NT2/D1 (cell line): Measurements from ENCODE around the gene INPP4B.

Experiments used
- SUZ12 ChIP-seq: IDR thresholded peaks from 2 replicates; pipeline ENCODE4 v1.6.1; 2011; ENCODE audit not compliant: insufficient read length, insufficient read depth; ENCODE audit errors: extremely low read depth
- YY1 ChIP-seq: IDR thresholded peaks from 2 replicates; pipeline ENCODE4 v1.6.1; 2011; ENCODE audit not compliant: insufficient read length, insufficient read depth
- ZNF274 ChIP-seq: IDR thresholded peaks from 2 replicates; pipeline ENCODE4 v1.6.1; 2011; ENCODE audit warnings: mild to moderate bottlenecking, low read depth, low read length

DNA sequence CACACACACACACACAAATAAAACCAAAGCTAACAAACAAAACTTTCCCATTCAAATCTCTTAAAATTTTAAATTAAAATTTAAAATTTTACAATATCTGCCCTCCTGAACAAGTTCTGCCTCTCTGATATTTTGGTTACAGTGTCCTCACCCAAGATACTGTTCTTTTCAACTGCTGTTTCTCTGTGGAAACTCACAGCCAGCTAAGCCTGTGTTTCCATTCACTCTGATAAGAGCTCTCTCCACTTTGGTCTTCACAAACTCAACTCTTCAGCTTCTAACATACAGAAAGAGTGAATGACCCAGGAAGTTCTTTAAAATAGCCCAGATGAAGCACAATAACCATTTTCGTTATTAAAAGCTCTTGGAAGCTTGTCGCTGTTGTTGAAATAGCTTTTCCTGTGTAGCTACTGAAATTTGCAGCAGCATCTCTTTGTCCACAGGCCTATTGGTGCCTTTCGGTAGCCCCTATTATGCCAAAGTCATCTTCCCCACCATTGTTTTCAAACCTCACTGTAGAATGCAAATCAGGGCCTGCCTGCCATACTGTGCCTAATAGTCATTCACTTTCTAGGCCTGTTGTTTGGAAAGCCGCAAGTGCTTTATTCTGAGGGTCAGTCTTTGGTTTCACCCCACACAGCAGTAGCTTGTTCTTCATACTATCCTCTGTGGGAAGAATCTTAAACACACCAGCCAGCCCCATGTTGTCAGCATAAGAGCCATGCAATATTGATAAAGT is 19.4 kb downstream of the INPP4B start:
- TF ChIP-seq YY1, result no peak
- TF ChIP-seq ZNF274, result no peak
- TF ChIP-seq SUZ12, result no peak
